Stimulated activated CD8-positive, alpha-beta memory T cell treated with anti-CD3 and anti-CD28 coated beads, Interleukin-15, amount 100 ng/mL, for 24 hours (primary cell): ENCODE measurements around the gene DGKD.

Source experiments
- DNase-seq: peaks from one replicate; pipeline ENCODE4 v3.0.0-alpha.2; 2020; ENCODE audit warnings: low read depth

The DGKD gene

DNA sequence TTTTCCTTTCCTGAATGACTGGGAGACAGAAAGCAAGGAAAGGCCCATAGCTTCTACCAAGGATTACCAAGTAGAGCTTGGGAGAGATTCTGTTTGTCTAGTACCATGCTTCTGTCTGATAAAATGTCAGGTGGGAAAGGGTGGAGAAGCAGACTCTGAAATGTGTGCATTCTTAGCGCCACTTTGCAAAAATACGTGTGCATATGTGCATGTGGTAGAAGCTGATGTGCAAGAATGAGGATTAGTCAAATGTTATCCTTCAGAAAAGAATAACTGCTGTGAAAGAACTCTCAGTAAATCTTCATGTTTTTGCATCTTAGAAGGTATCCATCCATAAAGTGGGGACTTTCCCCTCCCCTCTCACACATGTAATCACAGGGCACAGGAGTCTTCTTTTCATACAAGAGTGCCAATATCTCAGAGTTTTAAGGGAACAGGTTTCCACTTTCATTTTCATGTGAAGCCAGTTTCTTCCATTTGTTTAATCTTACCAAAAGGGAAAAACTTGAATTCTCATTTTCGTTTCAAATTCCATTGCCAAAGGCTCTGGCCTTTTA lies 15.4 kb upstream of the DGKD start:
- no peak for DNase-seq

DNA sequence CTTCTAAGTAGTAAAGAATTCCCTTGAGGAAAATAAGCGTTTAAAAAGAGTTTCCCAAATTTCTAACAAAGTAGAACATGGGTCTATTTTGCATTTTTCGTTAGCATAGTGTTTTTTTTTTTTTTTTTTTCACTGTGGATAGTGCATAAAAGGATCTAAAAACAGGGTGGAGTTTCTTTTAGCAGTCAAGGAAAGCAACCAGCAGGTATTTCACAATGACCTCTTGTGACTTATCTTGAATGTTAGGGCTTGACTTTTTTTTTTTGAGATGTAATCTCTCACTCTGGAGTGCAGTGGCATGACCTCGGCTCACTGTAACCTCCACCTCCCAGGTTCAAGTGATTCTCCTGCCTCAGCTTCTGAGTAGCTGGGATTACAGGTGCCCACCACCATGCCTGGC lies 14.9 kb upstream of the DGKD start:
- DNase-seq, result no peak

DNA sequence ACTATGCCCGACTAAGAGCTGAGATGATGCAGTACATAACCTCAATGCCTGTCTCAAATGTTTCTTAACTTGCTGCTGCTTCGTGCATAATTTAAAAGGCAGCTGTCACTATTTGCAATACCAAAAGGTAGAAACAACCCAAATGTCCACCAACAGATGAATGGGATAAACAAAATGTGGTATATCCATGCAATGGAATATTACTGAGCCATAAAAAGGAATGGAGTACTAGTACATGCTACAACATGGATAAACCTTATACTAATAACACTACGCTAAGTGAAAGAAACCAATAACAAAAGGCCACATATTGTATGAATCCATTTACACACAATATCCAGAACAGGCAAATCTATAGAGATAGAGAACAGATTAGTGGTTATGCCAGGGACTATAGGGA lies 13.0 kb upstream of the DGKD start:
- DNase-seq, result no peak

DNA sequence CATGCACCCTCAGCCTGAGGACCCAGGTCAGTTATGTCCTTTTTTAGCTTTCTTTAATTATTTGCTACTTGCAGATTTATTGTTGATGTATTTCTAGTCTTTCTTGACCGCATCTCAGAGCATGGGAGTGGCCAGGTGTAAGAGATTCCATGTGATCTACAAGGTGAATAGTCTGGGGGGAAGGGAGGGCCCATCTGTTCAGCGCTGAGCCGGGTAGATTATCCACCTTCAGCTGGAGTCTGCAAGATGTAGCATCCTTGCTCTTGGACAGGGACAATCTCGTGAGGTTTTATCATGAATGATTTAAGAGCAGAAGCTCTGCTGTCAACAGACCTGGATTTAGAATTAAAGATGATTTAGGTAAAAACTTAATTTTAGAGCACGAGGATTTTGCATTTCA lies 12.0 kb upstream of the DGKD start:
- no peak for DNase-seq

DNA sequence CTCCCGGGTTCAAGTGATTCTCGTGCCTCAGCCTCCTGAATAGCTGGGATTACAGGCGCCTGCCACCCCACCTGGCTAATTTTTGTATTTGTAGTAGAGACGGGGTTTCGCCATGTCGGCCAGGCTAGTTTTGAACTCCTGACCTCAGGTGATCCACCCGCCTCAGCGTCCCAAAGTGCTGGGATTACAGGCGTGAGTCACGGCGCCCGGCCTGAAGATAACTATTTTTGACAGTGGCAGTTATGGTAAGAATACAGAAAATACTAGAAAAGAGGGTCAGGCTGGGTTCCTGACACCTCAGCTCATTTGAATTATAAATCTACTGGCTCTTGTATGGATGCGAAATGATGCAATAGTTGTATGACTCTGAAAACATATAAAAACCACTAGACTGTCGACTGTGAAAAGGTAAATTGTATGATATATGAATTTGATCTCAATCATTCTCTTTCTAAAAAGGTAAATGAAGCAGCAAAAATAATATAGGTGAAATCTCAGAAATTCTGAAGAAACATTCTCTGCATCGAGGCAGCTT lies 11.1 kb upstream of the DGKD start:
- DNase-seq, result no peak

DNA sequence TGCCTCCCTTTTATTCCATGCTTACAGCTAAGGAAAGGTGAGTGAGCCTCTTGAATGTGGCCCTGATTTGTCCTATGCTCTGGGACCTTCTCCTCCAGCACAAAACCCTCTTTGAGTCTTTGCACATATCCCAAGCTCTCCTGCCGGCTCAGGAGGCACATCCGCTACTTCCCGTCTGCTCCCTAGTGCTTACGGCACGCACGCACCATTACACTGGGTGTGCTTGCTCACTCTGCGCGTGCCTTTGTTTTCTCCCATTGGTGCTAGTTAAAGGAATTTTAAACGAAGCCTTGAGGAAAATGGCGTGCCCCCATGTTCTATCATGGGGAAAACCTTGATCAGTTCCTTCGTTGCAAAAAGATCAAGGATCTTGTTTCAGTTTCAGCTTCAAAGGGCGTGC lies 7.9 kb upstream of the DGKD start:
- no peak for DNase-seq

DNA sequence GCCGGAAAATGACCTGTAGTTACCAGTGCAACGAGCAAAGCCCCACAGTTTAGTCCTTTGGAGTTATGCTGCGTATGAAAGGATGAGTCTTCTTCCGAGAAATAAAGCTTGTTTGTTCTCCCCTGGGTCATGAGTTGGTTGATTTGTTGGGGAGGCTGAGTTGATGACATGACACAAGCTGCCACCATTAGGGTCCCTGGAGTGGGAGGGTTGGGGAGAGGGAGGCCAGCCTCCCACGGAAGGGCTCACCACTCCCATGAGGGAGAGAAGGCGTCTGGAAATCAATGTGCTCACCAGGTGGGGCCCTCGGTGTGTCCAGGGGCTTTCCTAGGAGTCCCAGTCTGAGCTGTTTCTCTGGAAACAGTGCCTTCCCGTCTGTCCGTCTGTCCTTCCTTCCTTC lies 7.4 kb upstream of the DGKD start:
- DNase-seq, result no peak

DNA sequence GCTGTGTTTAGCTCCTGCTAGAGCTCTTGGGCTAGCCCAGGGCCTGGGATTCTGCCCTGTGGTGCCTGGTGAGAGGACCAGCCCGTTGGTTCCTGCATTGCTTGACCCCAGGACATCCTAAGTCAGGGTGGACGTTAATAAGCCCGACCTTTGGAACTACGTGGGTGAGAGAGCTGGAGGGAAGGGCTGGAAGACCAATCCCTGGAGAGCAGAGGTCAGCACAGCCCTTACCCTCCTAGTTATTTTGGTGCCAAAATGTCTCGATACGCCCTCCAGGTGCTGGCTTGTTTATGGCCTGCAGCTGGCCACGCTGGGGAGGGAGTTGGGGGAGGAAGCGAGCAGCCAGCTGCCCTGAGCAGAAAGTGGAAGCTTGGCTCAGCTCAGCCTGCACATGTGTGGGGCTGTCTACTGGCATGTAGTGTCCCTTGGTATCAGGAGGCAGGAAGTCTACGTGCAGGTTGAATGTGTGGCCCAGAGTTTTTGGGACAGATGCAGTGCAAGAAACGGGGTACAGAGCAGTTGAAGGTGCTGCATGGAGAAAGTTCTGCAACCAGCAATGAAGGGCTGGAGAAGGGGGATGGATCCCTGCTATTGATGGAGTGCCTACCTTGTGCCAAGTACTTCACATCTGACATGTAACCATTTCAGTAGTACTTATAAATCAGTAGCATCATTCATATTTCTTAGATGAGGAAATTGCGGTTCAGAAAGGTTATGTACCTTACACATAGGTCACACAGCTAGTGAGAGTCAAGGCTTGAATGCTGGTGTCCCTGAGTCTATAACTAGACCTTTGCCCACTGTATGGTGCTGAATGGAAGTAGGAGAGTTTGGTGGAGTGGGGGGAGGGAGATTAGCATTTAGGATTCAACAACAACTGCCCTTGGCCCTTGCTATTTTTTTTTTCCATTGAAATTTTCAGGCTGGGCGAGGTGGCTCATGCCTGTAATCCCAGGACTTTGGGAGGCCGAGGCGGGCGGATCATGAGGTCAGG lies 5.0 kb upstream of the DGKD start:
- DNase-seq, result no peak

DNA sequence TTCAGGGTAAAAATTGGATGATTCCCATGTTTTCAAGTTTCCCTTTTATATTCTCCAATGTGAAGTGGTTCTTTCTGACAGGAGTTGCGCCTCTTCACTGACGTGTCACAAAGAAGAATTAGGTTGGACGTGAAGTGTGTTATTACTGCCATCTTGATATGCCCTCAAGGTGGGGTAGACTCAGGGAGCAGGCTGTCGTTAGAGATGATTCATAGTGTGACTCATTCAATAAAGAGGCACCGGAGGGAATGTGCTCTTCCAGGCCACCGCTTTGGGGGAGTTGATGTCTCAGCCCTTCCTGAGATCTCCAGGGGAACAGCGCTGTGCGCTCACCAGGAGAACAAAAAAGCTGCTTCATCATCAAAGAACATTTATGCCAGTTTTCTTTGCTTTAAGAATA lies 3.6 kb upstream of the DGKD start:
- DNase-seq, result no peak

DNA sequence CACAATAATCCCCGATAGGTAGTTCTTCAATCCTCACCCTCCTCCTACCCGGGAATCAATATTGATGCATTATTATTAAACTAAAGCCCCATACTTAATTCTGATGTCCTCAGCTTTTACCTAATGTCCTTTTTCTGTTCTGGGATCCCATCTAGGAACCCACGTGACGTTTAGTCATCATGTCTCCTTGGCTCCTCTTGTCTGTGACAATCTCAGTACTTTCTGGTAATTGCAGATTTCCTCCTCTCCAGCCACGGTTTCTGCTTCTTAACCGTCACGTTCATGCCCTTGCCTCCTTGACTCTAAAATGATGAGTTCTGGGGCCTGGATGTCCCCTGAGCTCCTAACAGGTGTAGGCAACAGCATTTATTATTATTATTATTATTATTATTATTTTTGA lies 2.9 kb upstream of the DGKD start:
- DNase-seq, result no peak

DNA sequence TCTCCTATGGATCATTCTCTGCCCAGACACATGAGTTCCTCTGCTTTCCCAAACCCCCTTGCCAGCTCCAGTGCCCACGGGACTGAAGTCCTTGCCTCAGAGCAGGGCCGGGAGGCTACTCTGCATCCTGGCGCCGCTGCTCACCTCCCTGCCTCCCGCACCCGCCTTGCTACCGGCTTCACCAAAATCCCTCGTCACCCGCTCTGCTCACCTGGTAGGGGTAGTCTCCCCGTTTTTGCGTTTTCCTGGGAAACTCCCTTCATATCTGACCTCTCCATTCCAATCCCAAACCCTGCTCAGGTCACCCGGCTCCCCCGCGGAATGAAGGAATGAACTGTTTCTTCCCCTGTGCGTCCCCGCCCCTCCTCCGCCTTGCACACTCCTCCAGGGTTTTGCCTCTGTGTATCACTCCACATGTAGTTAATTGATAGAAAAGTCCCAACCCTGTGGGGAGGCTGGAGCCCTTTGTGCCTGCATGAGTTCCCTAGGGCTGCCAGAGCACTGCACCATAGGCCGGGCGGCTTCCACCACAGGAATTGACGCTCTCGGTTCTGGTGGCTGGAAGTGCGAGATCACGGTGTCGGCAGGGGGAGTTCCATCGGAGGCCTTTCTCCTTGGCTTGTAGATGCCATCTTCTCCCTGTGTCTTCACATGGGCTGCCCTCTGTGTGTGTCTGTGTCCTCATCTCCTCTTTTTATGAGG lies 2.0 kb upstream of the DGKD start:
- DNase-seq, result no peak

DNA sequence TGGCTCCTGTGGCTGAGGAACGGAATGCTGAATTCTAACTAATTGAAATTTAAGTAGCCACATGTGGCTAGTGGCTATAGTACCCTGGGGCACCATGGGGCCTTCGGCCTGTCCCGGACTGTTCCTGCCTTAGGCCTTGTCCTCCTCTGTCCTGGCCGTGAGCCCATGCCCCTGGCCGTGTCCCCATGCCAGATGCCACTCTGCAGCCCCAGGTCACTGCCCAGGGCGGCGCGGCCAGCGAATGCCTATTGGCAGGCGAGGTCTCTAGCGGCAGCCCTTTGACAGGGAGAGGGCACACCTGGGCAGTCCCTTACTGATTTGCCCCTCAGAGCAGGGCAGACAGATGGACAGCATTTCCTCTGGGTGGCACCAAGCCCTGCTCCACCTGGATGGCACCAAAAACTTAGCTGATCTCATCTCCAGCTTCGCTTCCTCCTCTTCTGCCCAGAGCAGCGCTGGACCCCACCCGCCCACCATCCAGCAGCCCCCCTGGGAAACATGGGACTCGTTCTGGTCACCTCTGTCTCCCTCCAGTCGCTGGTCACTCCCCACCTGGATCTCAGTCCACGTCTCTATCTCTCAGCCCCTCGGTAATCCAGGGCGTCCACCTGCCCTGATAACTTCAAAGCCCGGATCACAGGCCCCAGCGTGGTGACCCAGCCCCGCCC lies 1.1 kb upstream of the DGKD start:
- DNase-seq, result no peak

DNA sequence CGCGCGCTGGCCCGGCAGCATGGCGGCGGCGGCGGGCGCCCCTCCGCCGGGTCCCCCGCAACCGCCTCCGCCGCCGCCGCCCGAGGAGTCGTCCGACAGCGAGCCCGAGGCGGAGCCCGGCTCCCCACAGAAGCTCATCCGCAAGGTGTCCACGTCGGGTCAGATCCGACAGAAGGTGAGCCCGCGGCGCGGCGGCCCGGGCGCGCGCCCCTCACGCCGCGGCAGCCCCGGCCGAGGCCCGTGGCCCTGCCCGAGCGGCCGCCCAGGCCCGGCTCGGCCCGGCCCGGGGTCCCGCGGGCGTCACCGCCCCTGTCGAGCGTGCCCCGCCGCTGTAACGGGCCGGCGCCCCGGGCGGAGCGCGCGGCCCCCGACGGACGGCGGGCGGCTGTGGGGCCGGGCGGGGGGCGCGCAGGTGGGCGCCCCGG lies 218 bp downstream of the DGKD start:
- DNase-seq, result no peak

DNA sequence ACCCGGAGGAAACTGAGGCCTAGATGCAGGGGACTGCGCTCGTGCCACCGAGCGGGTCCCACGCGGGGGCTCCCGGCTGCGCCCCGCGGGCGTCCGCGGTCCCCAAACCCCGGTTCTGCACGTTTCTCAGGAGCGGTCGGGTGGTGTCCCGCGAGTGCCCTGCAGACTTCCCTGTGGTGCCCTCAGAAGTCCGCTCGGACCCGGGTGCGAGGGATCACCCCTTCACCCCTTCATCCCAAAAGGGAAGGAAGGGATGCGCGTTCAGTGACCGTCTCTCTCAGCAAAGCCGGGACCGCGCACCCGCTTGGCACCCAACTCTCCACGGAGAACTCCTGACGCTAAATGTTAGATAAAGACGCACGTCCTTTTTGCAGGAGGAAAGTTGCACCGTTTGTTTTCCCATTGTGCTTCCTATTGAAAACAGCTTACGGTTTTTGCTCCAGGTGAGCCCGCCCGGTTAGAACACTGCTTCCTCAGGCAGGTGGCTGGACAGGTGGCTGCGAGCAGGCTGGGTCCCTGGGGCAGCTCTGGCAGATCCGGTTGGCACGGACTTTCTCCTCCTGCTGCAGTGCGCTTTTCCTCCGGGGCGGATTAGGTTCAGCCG lies 779 bp downstream of the DGKD start:
- DNase-seq, result no peak

DNA sequence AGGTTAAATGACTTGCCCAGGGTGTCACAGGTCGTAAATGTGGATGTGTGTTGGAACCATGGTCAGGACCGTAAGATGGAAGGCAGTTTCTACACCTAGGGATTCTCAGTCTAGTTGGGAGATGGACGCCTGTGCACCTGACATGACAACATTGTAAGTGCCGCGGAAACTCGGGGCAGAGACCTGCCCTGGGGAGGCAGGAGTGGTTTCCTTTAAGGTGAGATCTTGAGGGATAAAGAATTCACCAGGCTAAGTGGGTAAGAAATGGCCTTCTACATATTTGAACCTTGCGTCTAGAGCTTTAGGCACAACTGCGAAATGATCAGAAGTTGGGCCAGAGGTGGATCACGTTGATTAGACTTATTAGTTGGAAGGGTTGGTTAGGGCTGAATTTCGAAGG lies 1.6 kb downstream of the DGKD start:
- DNase-seq, result no peak

DNA sequence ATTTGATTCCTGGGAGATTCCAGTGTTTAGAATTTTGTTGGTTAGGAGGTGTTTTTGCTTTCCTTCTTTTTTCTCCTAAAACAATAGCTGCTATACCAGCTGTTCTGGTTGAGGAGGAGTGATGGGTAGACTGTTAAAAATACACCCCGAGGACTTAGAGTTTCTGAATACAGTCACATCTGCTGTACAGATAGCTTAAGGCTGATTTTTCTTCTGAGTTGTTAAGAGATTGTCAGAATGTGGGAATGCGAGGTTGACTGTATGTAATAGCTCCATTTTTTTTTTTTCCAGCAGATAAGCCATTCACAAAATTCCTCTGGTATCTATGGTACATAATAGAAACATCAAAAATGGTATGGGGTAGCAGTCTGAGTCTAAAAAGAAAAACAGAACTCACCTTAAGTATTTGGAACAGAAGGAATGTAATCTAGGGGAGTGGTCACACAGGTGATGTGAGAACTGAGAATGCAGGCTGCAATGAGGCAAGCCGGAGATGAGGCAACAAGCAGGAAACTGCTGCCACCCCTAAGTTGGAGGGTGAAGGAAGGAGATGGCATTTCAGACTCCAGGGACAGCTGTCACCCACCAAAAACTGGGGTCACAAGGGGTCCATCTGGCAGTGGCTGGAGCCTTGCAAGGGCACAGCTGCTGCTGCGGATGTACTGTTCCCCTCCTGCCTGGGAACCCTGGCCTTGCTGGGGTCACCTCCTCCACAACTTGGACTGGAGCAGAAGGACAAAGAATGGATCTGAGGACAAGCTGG lies 2.4 kb downstream of the DGKD start:
- DNase-seq, result no peak

DNA sequence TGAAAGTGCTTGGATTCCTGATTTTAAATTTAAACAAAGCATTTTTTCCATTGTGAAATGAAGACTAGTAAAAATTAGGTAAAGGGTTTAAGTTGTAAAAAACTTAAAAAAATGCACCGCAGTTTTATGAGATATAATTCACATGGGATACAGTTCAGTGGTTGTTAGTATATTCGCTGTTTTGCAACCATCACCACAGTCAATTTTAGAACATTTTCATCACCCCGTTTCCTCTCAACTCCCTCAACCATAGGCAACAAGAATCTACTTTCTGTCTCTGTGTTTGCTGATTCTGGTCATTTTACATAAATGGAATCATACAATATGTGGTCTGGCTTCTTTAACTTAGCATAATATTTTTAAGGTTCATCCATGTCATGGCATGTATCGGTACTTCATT lies 4.0 kb downstream of the DGKD start:
- no peak for DNase-seq

DNA sequence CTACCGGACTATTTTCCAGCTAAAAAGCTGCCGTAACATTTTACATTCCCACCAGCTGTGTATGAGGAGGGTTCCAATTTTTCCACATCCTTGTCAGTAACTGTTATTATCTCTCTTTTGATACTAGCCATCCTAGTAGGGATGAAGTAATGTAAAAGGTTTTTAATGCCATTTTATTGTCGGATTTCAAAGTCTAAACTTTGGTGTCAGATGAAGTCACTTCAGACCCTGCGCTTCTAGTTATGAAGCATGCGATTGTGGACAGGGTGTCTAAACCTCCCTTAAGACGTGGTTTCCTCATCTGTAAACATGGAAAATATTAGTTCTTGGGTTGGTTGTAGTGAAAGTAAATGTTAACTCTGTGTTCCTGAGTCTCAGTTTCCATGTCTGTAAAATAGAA lies 4.7 kb downstream of the DGKD start:
- DNase-seq, result no peak

DNA sequence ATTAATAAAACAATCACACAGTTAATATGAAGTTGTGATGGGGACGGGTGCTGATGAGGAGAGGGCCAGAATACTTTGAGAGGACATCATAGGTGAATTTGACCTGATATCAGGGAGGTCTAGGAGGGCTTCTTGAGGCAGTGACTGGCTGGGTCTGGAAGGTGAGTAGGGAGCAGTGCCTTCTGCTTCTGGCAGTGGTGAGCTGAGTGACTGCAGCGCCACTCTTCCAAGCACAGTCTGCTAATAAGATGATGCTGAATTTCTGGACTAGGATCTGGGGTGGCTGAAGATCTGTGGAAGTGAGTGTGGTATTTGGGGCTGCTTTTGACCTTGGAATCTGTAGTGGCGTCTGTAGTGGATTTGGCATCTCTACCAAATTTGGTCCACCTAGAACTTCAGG lies 5.5 kb downstream of the DGKD start:
- no peak for DNase-seq

DNA sequence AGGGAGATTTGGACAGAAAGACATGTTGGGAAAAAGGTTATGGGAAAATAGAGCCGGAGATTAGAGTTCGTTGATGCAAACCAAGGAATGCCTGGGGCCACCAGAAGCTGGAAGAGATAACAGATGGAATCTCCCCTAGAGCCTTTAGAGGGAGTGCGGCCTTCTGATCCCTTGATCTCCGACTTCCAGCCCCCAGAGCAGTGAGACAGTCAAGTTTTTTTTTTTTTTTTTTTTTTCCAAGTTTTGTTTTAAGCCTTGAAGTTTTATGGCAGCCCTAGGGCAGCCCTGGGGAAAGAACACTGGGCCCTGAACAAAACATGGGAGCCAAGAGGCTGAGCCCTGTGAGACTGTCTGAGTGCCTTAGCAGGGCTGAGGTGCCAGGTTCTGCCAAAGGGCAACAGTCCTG lies 6.5 kb downstream of the DGKD start:
- DNase-seq, result no peak

DNA sequence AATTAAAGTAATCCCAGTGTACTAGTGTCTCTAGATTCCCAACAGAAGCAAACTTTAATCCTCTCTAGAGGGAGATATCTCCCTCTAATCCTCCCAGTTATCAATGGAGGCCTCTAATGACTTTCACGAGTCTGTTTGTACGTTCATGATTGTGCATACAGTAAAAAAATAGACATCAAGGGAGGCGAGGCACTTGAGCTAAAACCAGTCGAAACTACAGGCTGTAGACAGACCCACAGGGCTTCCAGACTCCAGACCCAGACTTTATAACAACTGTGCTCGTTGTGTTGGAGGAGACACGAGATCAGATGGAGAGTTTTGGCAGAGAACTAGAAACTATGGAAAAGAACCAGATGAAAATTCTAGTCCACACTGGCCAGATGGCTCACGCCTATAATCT lies 7.0 kb downstream of the DGKD start:
- no peak for DNase-seq
